ENCODE data around the gene MESD.
"Not testable (repeated sequence)": the region's sequence is repeated elsewhere in the genome, so short reads cannot be mapped to it uniquely, and the experiment has no call there.

MESD gene

DNA sequence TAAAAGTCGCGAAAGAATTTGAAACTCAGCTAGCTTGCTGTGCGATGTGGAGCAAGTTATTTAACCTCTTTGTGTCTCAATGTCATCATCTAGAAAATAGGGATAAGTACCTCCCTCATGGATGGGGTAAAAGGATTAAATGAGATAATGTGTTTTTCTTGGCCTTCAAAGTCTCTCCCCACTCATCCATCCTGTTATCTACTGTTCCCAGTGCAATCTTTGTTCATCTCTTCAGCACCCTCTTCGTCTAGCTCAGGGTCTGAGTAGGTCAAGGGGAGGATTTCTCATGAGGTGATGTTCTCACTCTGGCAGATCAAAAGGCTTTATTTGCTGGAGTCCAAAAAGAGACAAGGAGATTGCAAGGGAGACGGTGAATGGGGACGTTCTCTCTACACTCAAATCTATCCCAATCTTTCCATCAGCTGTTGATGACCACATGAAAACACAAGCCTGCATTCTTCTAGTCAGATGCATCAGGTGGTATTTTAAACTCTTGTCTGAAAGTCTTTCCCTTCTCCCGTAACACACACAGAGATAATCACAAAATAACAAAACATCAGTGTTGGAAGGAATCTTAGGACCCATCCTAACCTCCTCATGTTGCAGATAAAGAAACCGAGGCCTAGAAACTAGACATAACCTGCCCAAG, 1.3 kb downstream of the MESD start:
- DNase-seq = no peak

- no peak for DNase-seq
These were observed 3.1 kb downstream of the MESD start for GRCh38 chr15:80986487-80986886.

DNA sequence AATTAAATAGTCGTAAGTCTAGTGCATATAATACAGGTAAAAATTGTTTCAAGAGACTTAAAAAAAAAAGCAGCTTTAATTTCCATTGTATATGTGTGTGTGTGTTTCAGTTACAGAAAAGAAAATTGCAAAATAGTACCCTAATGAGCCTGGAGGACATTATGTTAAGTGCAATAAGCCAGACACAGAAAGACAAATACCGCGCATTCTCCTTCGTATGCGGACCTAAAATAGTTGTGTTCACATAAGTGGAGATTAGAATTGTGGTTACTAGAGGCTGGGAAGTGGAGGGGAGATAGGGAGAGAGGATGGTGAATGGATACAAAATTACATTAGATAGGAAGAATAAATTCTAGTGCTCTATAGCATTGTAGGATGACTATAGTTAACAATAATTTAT, 3.6 kb downstream of the MESD start:
- no peak for DNase-seq

GRCh38 chr15:80984856-80985255, 4.8 kb downstream of the MESD start:
- no peak for DNase-seq

DNA sequence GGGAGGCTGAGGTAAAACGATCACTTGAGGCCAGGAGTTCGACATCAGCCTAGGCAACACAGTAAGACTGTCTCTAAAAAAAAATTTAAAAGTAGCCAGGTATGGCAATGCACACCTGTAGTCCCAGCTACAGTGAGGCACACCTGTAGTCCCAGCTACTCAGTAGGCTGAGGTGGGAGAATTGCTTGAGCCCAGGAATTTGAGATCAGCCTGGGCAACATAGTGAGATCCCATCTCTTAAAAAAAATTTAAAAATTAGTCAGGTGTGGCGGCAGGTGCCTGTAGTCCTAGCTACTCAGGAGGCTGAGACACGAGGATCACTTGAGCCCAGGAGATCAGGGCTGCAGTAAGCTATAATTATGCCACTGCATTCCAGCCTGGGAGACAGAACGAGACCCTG, 6.8 kb downstream of the MESD start:
- DNase-seq = no peak

- DNase-seq = no peak
These were observed 7.4 kb downstream of the MESD start for GRCh38 chr15:80982205-80982604.

DNA sequence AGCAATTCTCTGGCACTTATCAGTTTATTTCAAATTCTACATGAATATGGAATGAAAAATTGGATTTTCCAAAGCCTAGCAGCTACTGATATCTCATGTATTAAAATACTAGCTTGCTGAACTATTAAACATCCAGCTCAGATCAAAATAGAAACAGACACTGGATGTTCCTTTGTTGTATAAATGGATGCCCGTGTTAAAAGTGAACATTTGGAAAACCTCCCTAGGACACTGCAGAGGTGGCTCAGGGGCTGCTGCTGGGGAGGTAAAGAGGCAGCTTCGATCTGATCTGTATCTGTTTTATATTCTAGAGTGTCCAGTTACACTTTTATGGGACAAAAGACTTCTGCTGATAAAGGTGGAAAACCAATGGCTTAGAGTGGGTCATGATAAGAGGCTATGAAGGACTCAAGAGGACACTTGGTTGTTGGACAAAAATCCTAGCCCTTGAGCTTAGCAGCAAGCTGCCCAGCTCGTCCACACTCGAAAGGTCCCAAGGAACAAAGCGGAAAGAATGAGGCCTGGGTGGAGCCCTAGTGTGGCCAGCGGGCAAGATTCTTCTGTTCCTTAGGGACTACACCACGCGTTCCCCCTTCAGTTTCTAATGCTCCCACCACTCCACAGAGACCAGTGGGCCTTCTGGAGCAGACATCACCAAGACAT, 9.9 kb downstream of the MESD start:
- DNase-seq = no peak

DNA sequence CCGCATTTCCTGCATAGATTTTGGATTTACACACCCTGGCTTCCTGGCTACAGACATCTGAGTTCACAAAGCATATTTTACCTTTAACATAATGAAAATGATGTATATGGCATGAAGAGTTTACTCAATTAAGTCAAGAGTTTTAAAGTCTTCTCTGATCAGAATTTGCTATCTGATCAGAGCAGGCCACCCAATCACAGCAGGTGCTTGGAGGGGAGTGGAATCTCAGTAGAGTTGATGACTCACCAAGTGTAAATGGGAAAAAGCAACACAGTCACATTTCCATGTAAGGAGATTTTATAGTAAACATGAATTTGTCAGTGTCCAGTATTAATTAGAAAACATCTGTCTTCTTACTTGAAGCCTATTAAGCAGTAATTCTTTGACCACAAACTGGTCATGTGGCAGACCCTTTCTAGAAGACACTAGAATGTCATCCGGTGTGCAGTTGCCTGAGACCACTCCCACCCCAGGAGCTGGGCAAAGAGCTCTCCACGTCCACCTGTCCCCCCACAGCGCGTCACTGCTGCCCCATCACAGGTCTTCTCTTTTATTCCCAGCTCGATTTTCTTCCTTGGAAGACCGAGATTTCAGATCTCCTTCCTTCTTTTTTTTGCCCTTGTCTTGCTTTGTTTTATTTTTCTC, 10.8 kb downstream of the MESD start:
- no peak for DNase-seq

DNA sequence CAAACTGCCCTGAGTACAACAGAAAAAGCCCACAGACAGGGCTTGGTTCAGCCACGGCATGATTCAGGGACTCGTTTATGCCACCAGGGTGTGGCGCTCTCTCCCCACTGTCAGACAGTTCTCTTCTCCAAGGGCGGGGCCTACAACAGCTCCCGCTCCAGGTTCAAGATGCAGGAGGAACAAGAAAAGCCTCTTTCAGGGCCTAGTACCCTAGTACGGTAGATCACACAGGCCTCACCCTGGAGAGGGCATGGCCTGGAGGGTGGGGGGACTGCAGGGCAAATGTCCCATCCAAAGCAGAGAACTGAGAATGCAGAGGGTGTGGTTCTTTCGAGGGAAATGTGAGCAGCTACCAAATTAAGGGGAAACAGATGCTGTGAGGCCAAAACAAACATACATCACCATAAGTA, 12.0 kb downstream of the MESD start:
- DNase-seq = peak; percentile 63

GRCh38 chr15:80976851-80977250, 12.8 kb downstream of the MESD start:
- DNase-seq = no peak

DNA sequence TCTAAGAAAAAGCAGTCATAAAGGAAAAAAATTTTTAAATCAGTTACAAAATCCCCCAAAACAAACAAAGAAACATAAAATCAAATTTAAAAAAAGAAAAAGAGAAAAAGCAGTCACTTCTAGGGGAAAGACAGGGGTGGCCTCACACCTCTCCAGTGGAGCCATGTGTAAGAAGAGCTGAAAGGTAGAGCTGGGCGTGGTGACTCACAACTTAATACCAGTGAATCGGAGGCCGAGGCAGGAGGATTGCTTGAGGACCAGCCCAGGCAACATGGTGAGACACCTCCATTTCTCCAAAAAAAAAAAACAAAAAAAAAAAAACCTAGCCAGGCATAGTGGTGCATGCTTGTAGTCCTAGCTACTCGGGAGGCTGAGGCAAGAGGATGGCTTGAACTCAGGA, 14.7 kb downstream of the MESD start:
- peak; percentile 34 for DNase-seq

GRCh38 chr15:80972276-80972675, 17.3 kb downstream of the MESD start:
- DNase-seq = no peak

DNA sequence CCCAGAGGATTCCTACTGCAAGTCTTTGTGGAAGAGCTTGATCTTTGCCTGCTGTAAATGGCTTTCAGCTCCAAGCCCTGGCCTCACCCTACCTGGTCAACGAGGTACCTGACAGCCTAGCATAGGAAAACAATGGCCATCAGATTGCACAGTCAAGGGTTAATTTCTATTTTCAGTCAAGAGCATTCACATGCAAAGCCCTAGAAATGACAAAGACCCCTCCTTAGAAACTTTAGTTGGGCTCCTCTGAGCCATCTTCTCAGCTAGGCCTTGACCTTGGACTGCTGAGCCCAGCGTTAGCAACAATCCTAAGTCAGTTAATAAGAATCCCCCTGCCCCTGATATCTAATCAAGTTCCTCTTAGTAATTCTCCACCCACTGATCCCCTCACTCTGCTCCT, 18.5 kb downstream of the MESD start:
- DNase-seq = no peak

DNA sequence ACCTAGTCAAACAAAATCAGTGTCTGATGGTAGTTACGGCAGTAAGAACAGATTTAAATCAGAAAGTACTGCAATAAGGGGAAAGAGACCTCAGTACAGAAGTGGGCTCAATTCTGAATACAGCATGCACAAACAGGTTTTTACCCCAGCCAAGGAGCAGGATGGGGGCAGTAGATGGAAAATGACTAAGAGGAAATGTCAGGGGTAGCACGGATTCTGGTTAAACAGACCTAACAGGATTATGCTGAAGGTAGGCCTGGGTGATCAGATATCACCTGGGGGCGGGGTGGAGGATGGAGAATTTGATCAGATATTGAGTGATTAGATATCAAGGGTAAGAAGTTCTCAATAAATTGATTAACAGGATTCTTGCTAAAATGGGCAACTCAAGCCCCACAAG, 19.0 kb downstream of the MESD start:
- no peak for DNase-seq

- peak; percentile 77 for DNase-seq
These were observed 19.5 kb downstream of the MESD start for GRCh38 chr15:80970018-80970657.

- no peak for DNase-seq
These were observed 20.3 kb downstream of the MESD start for GRCh38 chr15:80969316-80969715.

GRCh38 chr15:80967991-80968510, 21.6 kb downstream of the MESD start:
- DNase-seq = no peak

DNA sequence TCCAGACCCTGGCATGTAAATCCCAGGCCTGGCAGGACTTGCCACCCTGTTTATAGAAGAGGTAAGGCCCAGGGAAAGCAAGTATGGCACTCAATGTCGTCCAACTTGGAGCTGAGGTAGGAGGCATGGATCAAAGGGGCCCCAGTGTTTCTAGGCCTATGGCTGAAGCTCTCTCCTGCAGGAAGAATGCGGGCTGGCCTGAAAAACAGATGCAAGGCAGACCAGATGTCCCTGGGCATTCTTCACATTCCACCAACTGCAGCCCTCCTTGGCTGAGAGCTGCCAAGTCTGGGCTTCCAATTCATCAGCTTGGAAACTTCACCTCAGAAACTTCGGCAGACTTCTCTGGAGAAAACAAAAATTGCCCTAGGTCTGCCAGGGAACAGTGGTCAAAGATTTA, 22.2 kb downstream of the MESD start:
- DNase-seq = peak; percentile 8

DNA sequence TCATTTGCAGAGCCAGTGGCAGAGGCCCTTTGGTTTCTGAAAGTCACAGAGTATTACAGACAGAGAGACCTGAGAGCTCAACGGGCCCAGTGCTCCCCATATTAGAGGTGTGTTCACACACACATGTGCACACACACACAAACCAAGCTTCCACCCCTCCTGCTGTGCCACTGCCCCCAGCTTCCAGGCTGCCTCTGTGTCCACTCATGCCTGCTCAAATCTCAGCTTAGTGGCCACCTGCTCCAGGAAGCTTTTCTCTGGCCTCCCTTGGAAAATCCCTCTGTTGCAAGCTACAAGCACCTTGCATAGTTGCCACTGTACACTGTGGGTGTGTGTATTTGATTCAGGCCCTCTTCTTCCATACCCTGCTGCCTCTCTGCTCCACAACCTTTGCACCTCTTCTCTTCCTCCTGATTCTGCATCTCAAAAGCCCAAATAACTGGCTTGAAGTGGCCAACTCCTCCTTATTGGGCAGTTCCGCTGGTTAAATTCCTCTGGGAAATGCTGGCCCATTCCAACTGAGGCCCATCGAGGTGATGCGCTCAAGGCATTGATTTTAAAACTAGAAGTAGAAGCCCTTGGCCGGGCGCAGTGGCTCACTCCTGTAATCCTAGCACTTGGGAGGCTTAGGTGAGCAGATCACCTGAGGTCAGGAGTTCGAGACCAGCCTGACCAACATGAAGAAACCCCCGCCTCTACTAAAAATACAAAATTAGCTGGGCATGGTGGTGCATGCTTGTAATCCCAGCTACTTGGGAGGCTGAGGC, 23.0 kb downstream of the MESD start:
- DNase-seq = peak; percentile 21

DNA sequence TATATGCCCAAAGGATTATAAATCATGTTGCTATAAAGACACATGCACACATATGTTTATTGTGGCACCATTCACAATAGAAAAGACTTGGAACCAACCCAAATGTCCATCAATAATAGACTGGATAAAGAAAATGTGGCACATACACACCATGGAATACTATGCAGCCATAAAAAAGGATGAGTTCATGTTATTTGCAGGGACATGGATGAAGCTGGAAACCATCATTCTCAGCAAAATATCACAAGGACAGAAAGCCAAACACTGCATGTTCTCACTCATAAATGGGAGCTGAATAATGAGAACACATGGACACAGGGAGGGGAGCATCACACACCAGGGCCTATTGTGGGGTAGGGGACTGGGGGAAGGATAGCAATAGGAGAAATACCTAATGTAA, 24.2 kb downstream of the MESD start:
- not testable (repeated sequence) for DNase-seq

DNA sequence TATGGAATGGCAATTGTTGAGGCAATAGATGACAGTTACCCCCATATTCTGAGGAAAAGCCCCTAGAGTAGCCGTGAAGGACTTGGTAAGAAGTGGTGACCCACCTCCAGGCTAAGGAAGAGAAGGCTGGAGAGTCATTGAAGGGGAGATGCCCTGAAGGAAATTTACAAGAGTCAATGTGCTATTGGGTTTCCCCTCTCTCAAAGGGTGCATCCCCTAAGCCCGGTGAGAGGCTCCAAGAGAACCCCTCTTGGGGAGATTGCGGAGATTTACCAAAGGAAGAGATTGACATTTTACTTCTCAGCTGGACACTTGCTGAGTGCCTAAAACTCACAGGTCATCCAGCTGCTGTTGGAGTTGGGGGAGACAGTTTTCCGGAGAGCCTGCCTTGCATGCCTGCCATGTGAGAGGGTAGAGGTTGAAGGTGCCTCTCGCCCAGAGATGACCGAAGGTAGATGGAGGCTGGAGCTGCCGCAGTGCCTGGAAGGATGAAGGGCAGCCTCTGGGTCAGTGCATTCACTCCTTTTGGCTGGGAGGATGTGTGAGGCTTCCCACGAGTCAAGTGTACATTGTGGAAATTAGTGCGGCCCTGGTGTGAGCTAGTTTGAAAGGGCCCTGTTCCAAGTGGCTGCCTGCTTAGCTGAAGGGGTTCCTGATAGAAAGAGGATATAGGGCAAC, 30.7 kb downstream of the MESD start:
- peak; percentile 4 for DNase-seq

DNA sequence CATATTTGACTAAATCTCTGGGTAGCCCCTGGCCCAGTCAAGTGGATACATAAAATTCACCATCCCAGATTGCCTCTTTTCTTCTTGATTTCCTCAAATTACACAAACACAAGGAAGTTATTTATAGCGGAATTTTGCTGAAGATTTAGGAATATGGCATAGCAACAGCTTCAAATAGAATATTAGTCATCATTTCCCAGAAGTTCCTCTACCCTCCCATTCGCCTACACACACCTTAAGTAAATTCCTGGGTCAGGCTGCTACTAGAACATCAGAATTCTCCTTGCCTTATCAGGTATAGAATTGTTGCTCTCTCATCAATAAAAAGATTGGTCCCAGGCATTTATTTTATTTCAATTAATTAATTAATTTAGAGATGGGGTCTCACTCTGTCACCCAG, 31.6 kb downstream of the MESD start:
- no peak for DNase-seq

All from stimulated activated CD8-positive, alpha-beta memory T cell treated with anti-CD3 and anti-CD28 coated beads, Interleukin-4, amount 100 ng/mL, for 48 hours (primary cell).